Measurements from ENCODE around the gene SORCS2. TPM values are rescaled to one million over a fixed set of nuclear protein-coding genes. Genes with fewer than 3 reads are reported as not detected.

SORCS2 gene
- total and polyA plus RNA-seq, 3 donors from 2014 or later, result 2.7 to 4.6 (median 2.9) TPM

GRCh38 chr4:7652906-7653305 lies 460.6 kb downstream of the SORCS2 start:
- TF ChIP-seq CTCF (IDR thresholded peaks at IDR 0.05), result no peak
- TF ChIP-seq POLR2A (IDR thresholded peaks at IDR 0.05), result no peak
- Histone ChIP-seq H3K27me3 (no peaks in the 10 kb centered on the region), H3K4me1 (peaks cover 68% of the 10 kb centered on the region), H3K4me3 (no peak overlapping the region), H3K36me3 (ENCODE audit: low read depth, missing control alignments) (no peaks in the 10 kb centered on the region), H3K27ac (peak overlapping the region in 1 of 2 donors; percentile 18), H3K9me3 (no peaks in the 10 kb centered on the region)
- no peak for DNase-seq
- intact Hi-C loops (cut with DNase I; ENCODE audit: low total_unique reads), result no loop called here
- 74 to 85% methylated on average over 3 of the region's 3 CpGs for WGBS, 2 donors

GRCh38 chr4:7653510-7654369 lies 461.4 kb downstream of the SORCS2 start:
- H3K4me3 ChIP-seq, result no peak overlapping the region
- TF ChIP-seq POLR2A (IDR thresholded peaks at IDR 0.05) (no peak), CTCF (IDR thresholded peaks at IDR 0.05) (no peak)
- no peaks in the 10 kb centered on the region for H3K27me3 ChIP-seq
- no peak overlapping the region for H3K27ac ChIP-seq
- WGBS, 2 donors, result 61 to 65% methylated on average over 21 to 23 of the region's 23 CpGs
- intact Hi-C loops (cut with DNase I; ENCODE audit: low total_unique reads), result no loop called here
- H3K4me1 ChIP-seq, result peaks cover 61% of the 10 kb centered on the region
- H3K9me3 ChIP-seq, result no peaks in the 10 kb centered on the region
- peak; percentile 20 for DNase-seq
- H3K36me3 ChIP-seq (ENCODE audit: low read depth, missing control alignments), result no peaks in the 10 kb centered on the region

- H3K9me3 ChIP-seq, result no peaks in the 10 kb centered on the region
- H3K4me3 ChIP-seq, result no peak overlapping the region
- WGBS, 2 donors, result 85 to 87% methylated on average over 19 to 25 of the region's 25 CpGs
- peaks cover 60% of the 10 kb centered on the region for H3K4me1 ChIP-seq
- intact Hi-C loops (cut with DNase I; ENCODE audit: low total_unique reads), result no loop called here
- no peaks in the 10 kb centered on the region for H3K27me3 ChIP-seq
- no peak for DNase-seq
- H3K36me3 ChIP-seq (ENCODE audit: low read depth, missing control alignments), result no peaks in the 10 kb centered on the region
- H3K27ac ChIP-seq, result no peak overlapping the region
- no peak for TF ChIP-seq POLR2A (IDR thresholded peaks at IDR 0.05)
- no peak for TF ChIP-seq CTCF (IDR thresholded peaks at IDR 0.05)
These were observed 462.5 kb downstream of the SORCS2 start for GRCh38 chr4:7654550-7655445.

- Histone ChIP-seq H3K4me1 (peaks cover 58% of the 10 kb centered on the region), H3K27ac (no peak overlapping the region), H3K27me3 (no peaks in the 10 kb centered on the region), H3K4me3 (no peak overlapping the region), H3K9me3 (no peaks in the 10 kb centered on the region), H3K36me3 (ENCODE audit: low read depth, missing control alignments) (no peaks in the 10 kb centered on the region)
- TF ChIP-seq CTCF (IDR thresholded peaks at IDR 0.05) (no peak), POLR2A (IDR thresholded peaks at IDR 0.05) (no peak)
- intact Hi-C loops (cut with DNase I; ENCODE audit: low total_unique reads), result no loop called here
- WGBS, 2 donors, result 38 to 43% methylated on average over 19 to 32 of the region's 32 CpGs
- DNase-seq, result peak; percentile 58
These were observed 463.3 kb downstream of the SORCS2 start for GRCh38 chr4:7655511-7656243.
